NCI-H524 treated with DMSO at 0.1 percent for 48 hours (cell line): ENCODE data around the gene SLC23A2.
"Not testable (repeated sequence)": the region's sequence is repeated elsewhere in the genome, so short reads cannot be mapped to it uniquely, and the experiment has no call there.

Experiments used
- DNase-seq: peaks from one replicate; lab custom pipeline; 2025; lab: John Stamatoyannopoulos, UW

The SLC23A2 gene

DNA sequence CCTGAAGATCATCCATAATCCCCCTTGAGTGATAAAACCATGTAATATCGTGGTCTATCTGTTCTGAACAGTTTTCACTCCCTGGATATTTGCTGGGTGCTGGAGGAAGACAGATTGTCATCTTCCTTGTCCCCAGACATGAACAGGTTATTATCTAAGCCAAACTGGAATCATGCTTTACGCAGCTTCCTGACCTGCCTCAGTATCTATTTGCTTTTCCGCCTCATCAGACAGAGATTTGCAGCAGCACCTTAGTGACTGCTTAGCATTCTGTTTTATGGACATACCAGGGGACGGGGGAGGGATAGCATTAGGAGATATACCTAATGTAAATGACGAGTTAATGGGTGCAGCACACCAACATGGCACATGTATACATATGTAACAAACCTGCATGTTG lies 124.6 kb downstream of the SLC23A2 start:
- no peak for DNase-seq

DNA sequence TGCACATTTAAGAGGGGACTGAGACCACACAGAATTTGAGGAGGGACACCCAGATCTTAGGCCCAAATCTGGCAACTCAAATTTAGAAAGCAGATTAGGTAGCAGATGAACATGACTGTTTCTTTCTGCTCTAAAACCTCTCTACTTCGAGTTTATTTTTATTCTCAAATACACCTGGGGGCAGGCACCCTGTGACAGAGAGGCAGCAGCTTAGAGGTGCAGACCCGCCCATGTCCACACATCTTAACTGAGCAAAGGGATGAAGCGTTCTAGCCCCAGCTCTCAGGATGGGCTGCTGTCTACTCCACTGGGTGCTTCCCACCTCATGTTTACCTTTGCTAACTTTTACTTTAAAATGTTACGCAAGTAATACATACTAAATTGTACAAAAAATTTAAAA lies 125.0 kb downstream of the SLC23A2 start:
- DNase-seq, result no peak

DNA sequence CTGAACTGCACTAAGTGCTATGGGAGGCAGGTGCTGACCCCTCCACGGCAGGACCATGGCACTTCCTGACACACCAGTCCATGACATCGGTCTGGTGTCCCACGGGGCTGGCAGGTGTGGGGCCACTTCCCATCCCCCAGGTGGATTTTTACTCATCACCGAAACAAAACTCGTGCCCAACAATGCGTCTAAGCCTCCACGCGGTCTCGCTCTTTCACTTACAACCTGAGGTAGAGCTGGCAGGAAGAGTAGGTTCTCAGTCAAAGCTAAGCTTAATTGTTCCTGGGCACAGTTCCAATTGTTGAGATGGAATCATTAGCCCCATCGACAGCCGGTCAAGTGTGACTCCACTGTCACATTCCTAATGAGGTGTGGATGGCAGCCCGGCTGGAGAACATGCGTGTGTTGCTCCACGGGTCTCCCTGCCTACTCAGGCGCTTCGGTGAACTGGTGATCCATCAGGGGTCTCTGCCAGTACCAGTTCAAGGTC lies 125.7 kb downstream of the SLC23A2 start:
- peak; percentile 96 for DNase-seq

DNA sequence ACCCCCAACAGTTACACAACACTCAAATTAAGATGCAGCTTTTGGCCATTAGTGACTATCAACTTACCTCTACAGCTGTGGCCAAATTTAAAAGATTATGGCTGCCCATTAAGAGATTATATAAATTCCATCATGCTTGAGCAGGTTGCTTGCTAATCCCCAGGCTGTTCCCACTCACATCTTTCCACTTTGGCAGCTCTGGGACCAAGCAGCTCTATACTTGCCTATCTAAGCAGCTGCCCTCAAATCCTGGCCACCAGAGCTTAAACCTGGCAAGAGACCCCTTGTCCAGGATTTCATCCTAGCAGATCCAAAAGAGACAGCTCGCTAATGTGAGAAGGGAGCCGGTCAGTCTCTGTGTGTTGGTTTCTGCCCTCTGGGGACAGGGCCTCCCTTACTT lies 127.9 kb downstream of the SLC23A2 start:
- DNase-seq, result peak; percentile 100

DNA sequence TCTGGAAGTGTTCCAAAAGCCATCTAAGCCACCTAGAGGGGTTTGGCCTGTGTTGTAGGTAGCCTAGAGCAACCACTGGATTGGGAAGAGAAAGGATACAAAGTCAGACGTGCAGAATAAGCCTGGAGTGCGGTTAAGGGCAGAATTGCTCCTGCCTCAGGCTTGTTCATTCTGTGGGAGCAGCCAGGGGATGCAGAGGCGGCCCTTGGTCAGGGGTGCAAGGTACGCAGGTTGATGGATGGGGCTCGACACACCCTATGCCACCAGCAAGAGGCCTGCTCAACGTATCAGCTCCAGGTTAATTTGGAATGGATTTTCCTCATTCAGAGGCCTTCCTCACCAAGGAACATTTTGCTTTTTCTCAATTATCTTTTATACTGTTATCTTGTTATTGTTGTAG lies 129.8 kb downstream of the SLC23A2 start:
- DNase-seq, result no peak

DNA sequence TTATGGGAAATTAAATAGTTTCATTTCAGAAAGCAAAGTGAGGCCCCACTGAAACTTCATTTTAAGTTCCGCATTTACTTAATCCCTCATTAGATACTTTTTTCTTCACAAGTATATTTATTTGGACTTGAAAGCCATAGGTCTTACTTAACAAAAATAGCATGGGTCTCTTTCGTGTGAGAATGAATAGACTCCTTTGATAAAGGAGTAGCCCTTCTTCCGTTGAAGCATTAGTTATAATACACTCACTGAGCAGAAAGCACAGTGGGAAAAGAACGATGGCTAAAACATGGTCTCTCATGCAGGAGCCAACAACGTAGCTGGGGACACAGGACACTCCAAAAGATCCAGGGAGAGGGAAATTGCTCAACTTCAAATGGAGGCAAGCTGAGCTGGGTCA lies 130.4 kb downstream of the SLC23A2 start:
- DNase-seq, result no peak

DNA sequence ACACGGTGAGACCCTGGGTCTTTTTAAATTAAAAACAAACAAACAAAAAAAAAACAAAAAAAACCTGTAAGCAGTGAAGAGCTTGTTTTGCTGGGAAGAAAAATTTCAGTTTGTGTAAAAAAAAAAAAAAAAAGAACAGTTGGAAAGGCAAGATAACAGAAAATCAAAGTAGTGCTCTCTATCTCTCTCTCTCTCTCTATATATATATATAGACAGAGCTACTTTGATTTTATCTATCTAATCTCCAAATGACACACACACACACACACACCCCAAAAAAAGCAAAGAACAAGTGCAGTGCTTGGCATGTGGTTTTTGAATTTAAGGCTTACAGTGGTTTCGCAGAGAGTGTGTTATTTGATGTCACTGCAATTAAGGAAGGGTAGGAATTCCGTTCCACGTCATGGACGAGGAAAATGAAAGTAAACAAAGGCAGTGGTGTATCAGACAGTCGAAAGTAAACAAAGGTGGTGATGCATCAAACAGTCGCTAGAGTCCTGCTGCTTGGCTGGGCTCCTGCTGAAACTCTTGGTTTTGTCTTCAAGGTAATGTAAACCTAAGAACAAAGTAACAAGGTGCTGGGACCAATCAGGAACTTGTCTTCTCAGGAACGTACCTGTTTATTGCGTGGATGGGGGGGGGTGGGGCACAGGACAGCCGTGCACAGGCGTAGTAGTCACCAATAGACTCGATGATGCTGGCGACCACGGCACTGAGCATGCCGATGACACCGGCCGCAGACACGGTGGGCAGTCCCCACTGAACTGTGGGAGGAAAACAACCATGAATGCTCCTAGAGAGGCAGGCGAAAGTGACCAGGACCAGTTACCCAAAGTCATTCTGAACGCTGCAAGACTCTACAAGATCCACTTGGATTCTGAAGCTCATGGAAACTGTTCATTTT lies 131.8 kb downstream of the SLC23A2 start:
- DNase-seq, result no peak

DNA sequence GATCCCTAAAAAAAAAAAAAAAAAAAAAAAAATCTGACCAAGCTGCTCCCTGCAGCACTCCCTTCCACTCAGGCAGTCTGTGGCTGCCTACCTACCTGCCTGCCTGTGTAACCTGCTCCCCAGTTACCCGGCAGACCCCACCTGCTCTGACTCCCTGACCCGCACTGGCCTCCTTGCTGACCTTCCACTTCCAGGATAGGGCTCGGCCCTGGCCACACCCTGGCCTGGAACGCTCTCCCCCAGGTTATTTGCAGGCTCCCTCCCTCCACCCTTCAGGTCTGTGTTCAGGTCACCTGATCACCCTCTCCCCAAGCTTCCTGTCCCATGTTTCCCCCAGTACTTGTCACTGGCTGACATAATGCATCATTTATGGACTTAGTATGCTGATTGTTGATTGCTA lies 134.3 kb downstream of the SLC23A2 start:
- DNase-seq, result no peak

DNA sequence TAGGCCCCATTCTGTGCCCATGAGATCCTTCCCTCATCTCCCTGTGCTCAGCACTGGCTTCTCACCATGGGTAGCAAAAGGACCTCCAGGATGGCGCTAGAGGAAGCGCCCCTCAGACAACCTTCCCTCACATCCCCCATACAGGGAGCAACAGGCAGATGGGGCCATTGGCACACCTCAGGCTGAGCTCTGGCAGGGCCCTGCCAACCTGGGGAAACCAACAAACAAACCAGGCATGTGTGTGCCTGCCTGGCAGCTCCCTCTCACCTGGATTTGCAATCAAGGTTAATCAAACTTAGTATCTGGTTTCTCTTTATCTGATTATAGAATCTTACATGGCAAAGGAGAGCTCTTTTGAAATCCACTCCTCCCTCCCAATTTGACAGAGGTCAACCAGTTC lies 134.9 kb downstream of the SLC23A2 start:
- no peak for DNase-seq

DNA sequence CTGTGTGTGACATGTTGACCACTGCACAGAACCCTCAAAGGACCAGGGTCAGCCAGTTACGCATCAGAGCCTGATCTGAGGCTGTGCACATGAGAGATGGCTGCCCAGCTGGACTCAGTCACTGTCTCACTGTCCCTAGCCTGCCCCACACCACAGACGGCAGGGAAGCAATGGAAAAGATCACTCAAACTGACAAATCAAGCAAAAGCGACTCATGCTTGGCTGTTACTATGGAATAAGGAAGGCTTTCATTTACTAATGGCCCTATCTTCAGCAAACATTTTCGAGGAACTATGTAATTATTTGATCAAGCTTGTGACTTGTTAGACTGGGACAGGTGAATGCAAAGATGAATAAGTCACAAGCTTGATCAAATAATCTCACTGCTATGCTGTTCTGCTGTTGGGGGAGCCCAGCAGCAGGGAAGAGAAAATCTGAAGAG lies 137.0 kb downstream of the SLC23A2 start:
- no peak for DNase-seq

DNA sequence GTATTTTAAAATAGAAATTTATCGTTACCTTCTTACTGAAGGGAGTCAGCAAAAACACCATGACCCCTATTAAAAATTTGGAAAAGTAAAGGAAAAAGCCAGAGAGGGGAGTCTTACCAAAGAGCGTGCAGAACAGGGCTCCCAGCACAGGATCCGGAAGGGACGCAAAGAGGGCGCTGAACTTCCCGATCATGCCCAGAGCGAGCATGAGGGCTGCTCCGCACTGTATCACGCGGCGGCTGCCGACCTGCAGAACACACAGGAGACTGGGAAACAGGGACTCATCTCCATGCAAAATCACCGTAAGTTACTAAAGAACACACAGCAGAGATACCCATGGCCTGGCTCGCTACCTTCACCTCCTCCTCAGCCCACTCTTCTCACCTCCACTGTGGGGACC lies 138.6 kb downstream of the SLC23A2 start:
- DNase-seq, result no peak

DNA sequence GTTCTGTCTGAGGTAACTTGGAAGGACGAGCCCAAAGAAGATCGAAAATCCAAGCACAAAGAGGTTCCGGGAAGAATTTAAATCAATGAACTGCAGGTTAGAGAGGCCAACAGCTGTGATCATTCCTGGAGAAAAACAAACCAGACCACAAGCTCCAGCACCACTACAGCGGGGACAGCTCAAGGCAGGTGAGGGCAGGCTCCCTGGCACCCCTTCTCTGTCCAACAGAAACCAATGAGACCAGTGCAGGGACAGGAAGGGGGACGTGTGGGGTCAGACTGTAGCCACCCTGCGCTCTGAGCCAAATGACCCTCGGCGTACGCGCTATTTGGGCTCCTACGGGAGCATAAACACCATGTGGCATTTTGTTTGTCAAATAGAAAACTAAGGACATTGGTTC lies 139.3 kb downstream of the SLC23A2 start:
- DNase-seq, result no peak

DNA sequence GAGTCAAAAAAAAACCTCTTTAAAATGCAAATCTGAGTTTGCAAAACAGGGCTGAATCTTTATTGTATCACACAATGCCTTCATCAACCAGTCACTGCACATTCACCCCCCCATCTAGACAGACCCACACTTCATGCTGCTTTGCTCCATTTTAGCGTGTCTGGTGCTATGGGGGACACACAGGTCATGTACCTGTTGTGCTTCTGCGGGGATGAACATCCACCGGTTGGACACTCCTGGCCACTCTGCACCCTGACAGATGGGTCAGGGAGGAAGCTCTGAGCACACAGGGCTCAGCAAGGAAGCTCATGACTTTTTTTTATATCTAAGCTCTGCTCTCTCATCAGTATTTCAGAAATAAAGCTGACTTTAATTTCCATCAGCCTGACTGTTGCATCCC lies 143.3 kb downstream of the SLC23A2 start:
- no peak for DNase-seq

DNA sequence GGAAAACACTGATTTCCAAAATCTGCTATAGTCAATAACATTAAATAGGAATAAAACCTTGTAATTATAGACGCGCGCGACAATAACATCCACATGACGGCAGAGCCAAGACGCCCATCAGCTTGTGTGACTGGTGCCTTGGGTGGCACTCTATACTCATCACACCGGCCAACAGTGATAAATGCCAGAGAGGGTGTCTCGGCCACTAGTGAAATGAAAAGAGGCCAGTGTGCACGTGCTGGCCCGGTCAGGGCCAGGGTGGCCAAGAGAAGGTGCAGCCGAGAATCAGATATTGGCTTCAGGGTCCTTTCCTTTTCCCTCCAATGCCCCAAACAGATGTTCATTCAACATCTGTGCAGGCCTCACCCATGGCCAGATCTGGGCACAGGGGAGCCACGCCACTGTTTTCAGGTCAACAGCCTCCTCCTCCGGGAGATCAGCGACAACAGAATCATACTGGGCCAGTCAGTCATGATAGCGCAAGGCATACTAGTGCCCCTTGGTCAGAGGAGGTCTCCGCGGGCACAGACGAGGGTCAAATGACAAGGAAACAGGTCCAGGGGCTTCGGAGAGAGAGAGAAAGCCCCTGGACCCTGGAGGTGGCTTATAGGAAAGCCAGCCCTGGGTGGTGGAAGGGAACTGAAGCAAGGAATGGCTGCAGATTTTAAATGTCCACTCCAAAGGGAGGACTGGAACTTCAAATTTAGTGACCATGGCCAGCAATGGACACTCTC lies 145.1 kb downstream of the SLC23A2 start:
- no peak for DNase-seq

DNA sequence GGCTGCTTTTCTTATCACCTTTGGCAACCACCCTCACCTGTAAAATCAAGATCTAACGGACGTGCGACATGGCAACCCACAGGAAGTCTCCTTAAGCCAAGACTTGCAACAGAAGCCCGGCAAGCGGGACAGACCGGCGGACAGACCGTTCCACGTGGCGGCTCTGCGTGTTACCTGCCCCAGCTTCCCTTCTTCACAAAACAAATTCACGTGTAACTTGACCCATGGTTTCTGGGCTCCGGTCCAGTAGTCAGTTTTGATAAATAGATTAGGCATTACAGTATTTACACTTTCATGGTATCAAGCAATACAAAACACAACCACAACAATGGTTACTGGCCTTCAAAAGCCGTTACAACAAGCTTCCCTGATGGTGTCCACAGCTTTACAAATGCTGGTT lies 145.8 kb downstream of the SLC23A2 start:
- no peak for DNase-seq

DNA sequence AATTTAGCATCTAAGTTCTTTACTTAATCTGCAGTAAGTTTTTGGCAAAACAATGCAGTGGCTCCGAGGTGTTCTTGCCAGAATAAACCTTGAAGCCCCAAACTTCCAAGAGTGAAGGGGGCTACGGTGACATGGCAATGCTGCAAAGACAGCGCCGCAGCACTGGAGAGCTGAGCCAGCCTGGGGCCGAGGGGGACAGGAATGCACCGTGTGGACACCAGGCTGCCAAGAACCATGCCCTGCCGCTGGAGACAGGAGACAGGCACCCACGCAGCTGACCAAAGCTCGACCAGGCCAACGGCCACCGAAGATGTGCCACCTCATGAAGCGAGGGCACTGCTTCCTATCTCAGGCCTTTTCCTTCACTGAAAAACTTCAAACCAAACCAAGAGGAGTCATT lies 146.2 kb downstream of the SLC23A2 start:
- no peak for DNase-seq

DNA sequence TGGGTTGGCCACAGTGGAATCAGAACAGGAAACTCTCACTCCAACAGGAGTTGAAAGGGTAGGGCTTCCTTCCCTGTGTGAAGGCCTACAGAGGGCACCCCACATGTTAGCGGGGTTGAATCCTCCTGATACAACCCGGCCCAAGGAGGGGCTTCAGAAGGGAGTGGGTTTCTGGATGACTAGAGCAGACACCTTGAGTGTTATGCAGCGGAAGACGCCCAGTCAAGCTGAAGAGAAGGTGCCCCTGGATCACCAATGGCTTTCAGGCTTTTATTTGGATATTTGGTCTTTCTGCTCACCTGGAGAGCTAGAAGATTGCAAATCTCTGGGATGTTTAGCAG lies 146.8 kb downstream of the SLC23A2 start:
- no peak for DNase-seq

DNA sequence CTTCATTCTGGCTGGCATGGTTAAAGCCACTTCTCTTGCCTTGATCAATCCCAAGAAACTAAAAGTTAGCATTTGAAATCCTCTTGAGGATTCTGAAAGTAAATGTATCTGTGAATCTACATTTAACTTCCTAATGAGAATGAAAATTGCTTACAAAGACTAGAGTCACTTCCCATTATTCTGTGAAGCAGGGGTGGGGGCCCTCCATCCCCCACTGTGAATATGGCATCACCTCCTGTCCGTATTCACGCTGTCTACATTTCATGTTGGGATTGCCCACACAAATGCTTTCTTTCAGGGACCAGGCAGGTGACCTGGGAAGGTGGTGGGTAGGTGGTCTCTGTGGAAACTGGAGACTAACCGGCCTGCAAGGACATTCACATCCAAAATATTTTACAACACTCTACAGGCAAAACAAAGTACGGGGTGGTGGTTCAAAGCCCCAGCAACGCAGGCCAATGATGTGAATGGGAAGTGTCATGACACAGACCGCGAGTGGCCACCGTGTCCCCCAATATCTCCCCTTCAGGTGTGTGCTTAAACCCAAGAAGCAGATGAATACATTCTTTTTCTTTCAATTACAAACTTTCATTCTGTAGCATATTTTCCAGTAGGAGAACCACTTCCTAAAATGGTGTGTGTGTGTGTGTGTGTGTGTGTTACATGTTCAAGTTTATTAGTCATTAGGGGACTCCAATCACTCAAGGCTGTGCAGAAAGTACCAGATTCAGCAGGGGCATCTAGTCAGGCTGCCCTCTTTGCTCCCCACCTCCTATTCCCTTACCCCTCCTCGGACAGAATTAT lies 147.4 kb downstream of the SLC23A2 start:
- DNase-seq, result no peak

DNA sequence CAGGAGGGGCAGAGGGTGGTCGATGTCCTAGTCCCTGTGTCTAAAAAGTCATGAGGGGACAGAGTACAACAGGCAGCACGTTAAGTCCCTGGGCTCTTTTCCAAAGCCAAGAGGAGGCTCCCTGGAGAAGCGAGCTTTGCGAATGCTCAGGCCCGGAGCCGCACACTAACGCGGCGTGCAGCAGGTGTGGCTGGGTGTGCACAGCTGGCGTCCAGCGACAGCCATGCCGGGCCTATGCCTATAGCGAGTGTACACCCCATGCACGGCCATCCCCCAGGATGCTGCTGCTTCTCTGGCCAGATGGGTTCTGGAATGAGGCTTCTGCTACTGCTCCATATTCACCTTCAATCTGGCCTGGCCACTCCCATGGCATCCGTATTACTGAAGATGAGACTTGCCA lies 148.3 kb downstream of the SLC23A2 start:
- no peak for DNase-seq

DNA sequence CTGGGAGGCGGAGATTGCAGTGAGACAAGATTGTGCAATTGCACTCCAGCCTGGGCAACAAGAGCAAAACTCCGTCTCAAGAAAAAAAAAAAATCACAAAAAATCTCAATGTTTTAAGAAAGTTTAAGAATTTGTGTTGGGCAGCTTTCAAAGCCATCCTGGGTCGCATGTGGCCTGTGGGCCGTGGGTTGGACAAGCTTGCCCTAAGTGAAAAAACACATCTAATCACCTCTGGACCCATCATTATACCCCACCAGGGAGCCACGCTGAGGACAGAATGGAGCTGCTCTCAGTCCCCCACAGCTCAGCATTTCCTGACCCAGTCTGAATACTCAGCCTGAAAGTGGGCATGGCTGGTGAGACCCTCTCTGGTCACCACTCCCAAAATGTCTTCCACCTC lies 150.3 kb downstream of the SLC23A2 start:
- DNase-seq, result no peak

DNA sequence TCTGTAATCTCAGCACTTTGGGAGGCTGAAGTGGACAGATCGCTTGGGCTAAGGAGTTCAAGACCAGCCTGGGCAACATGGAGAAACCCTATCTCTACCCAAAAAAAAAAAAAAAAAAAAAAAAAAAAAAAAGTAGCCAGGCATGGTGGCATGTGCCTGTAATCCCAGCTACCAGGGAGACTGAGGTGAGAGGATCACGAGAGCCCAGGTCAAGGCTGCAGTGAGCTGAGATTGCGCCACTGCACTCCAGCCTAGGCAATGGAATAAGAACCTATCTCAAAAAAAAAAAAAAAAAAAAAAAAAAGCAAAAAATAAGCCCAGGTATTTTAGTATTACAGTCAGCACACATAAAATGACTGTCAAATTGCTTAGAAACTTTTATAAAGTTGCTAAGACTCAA lies 152.5 kb downstream of the SLC23A2 start:
- DNase-seq, result not testable (repeated sequence)

DNA sequence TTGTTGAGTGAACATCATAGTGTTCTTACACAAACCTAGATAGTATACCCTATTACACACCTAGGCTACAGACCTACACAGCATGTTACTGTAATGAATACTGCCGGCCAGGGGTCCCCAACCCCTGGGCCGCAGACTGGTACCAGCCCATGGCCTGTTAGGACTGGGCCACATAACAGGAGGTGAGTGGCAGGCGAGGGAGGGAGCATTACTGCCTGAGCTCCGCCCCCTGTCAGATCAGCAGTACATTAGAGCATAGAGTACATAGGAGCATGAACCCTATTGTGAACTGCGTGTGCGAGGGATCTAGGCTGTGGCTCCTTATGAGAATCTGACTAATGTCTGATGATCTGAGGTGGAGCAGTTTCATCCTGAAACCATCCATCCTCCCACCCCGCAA lies 153.3 kb downstream of the SLC23A2 start:
- DNase-seq, result no peak

DNA sequence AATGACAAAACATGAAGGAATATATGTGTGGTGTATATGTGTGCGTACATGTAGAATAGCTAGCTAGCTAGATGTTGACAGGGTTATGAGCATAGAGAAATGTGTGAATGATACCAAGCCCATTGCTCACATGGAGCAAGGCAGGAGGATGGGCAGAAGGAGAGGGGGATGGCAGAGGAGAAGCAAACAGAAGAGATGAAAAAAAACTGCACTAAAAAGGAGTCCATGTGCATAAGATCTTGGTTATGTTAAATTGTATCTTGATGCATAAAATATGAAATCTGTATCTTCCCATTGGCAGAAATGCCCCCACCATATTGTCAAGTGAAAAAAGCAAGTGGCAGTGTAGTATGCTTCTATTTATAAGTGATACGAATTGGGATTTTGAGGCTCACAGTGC lies 154.5 kb downstream of the SLC23A2 start:
- DNase-seq, result no peak
